Measurements from ENCODE around the gene TAS2R60.

GRCh38 chr7:143454091-143454680 lies 10.9 kb downstream of the TAS2R60 start:
- TF ChIP-seq CTCF (IDR thresholded peaks at IDR 0.05), result no peak
- TF ChIP-seq POLR2A (IDR thresholded peaks at IDR 0.05; ENCODE audit: low read depth), result no peak
- no peak for TF ChIP-seq POLR2AphosphoS5 (IDR thresholded peaks at IDR 0.05)
- no peak for TF ChIP-seq EP300 (IDR thresholded peaks at IDR 0.05)

Measured in esophagus muscularis mucosa (tissue), 4 donors.